Measurements from ENCODE around the gene VAC14.

Gene VAC14

DNA sequence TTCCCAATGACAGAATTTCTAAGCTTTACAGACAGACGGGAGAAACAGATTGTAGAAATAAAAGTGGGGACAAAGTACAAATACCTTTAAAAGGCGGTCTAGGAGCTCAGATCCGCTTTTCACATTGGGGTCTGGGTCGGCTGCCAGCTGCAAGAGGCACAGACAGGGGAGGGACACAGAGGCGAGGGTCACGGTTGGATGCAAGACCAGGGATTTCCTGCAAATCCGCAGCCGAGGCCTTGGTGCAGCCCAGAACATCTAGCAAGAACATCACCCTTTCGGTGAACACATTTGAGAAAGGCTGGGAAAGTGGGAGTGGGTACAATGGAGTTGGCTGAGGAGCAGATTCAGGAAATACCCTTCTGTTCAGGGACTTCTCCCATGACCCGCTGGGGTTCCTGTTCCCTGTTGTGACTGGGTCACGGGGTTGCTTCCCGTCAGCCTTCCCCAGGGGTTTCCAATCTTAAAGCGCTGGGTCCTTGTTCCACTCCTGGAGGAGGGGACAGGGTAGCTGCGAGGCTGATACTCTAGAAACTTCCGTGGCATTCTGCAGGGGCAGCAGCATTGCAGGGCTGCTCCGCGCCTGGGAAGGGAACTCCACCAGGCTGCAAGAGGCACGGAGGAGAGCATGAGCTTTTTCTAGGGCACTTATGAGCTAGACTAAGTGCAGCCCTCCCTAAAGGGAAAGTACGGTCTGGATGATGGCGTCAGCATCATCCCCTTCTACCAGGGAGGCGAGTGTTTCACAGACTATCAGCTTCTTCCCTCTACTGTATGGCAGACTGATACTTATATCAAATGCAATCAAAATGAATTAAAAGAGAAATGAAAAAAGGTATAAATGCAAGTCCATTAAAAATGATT is 16.0 kb downstream of the VAC14 start:
- DNase-seq = no peak

DNA sequence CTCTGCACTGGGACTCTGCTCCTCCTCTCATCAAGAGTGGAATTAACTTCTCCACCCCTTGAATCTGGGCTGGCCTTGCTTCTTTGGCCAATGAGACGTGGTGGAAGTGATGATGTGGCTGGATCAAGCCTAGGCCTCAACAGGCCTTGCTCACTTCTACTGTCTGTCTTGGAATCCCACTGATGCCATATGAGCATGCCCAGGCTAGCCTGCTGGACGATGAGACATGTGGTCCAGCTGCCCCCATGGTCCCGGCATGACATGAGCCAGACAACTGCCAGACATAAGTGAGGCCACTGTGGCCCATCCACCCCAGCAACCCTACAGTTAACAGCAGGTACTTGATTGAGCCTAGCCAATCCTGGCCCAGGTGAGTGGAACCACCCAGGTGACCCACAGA is 18.7 kb downstream of the VAC14 start:
- no peak for DNase-seq

DNA sequence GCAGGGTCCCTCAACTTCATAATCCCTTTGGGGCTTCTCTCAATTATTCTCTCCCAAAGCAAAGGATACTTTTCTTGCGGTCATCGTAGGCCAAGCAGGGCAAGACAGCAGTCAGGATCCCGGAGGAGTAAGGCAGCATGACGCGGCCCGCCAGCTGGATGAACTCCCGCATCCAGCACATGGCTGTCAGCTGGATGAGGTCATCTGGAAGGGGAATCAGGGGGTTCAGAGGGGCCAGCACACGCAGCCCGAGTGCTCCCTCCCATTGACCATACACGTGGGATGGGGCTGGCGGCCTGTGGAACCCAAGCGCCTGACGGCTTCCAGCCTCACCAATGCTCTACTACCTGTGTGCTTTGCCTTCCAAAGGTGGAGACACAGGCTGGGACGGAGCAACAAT is 19.2 kb downstream of the VAC14 start:
- no peak for DNase-seq

DNA sequence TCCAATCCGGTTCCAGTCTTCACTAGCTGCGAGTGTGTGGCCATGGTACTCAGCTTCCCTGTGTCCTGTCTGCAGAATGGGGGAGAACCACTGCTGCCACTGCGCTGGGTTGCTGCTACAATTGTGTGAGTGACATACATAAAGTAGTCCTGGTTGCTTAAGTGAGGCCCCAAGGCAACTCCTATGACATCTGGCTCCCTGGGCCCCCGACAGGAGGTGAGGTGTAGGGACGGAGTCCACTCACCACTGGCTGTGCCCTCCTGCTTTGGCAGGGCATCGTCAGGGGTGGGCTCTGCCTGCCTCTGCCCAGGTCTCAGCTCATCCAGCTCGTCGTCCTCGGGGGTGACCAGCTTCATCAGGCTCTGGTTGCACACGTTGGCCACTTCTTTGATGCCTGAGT is 20.4 kb downstream of the VAC14 start:
- DNase-seq = no peak

DNA sequence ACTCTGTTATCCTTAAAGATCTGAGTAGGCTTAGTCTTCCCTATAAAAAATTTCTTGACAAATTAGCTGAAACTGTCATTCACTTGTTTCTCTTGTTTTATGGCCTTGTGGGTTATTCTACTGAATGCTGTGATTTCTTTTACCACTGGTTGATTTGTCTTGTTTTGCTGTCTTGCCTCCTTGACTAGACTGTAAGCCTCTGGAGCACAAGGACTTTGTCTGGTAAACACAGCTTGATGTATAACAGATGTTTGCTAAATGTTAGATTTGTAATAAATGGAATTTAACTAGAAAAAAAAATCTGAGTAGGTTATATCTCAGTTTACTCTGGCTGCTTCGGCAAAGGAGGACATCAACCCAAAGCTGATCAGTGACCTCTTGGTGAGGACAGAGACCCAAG is 21.6 kb downstream of the VAC14 start:
- no peak for DNase-seq

DNA sequence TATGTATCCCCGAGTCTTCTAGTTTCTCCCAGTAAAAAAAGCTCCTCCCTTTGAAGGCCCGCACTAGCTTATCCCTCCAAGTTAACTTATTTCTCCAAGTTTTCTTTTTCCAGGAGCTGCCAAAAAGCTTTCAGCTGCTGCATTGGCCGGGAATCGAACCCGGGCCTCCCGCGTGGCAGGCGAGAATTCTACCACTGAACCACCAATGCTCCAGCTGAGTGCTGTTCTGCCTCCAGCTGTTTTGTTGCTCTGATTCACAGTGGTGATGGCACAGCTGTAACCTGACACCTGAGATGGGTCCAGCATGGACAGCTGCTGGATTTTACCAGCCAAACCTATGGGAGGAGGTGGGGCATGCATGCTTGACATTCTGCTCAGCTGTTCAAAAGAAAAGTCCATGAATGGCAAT is 22.1 kb downstream of the VAC14 start:
- DNase-seq = peak; percentile 69

DNA sequence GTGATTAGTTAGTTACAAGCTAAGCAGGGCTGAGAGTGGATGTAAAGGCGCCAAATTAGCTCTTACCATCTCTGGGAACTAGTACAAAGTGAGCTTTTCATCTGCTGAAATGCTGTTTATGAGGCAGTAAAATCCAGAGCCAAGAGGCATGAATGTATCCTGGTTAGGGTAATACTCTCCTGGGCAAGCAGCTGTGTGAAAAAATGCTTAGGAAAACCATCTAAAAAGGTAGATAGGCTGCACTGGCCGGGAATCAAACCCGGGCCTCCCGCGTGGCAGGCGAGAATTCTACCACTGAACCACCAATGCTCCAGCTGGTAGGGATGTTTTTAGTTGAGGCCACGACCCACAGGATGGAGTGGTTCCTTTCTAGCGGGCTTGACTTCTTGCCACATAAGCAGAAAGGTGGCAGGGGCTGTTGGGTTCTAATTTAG is 23.0 kb downstream of the VAC14 start:
- no peak for DNase-seq

DNA sequence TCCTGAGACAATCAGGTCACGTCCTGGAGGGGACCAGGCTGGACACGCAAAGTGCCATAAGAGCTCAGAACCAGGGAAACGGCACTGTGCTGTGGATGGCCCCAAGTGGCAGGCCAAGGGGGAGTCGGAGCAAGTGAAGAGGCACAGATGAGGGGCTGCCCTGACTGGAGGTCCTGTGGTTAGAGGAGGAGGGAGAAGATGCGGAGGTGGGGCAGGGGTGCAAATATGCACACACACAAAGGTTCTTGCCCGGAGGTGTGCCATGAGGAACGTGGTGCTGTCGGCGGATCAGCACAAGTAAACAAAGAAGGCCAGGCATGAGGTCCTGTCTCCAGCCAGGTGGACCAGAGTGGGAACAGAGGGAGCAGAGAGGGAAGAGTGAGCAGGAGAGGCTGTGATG is 23.5 kb downstream of the VAC14 start:
- no peak for DNase-seq

DNA sequence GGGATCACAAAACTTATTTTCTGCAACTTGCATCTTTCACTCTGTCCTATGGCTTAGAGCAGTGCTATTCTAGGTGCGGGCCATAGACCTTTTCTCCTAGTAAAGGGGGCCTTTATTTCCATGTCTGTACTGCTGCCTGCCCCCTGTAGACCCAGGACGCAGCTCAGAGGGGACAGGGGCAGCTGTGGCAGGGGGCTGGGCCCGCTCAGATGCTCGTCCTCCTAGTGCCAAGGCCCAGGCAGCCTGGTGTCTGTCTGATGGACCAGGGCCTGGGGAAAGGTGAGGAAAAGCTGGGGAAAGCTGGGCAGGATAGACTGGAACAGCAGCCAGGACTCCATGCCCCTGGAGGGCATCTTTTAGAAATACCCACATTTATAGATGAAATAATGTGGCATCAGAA is 25.6 kb downstream of the VAC14 start:
- DNase-seq = no peak

DNA sequence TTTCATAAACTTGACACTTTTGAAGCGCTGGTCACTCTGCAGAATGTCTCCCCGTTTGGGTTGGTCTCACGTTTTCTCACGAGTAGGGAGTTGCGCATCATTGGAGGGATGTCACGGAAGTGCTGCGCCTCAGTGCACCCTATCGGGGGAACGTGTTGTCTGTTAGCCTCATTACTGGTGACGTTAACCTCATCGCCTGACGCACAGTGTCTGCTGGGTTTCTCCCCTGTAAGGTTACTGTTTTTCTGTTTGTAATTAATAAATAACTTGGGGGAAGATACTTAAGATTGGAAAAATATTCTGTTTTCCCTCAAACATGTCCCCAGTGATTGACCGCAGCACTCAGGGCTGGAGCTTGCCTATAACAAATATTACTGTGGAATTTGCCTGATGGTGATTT is 26.7 kb downstream of the VAC14 start:
- no peak for DNase-seq

DNA sequence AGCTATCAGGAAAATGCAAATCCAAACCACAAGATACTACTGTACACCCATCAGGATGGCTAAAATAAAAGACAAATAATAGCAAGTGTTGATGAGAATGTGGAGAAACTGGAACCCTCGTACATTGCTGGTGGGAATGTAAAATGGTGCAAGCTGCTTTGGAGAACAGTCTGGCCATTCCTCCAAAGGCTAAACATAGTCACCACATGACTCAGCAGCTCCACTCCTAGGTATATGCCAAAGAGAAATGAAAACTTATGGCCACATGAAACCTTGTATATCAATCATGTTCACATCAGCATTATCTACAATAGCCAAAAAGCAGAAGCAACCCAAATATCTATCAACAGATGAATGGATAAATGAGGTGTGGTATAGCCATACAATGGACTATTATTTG is 28.5 kb downstream of the VAC14 start:
- no peak for DNase-seq

DNA sequence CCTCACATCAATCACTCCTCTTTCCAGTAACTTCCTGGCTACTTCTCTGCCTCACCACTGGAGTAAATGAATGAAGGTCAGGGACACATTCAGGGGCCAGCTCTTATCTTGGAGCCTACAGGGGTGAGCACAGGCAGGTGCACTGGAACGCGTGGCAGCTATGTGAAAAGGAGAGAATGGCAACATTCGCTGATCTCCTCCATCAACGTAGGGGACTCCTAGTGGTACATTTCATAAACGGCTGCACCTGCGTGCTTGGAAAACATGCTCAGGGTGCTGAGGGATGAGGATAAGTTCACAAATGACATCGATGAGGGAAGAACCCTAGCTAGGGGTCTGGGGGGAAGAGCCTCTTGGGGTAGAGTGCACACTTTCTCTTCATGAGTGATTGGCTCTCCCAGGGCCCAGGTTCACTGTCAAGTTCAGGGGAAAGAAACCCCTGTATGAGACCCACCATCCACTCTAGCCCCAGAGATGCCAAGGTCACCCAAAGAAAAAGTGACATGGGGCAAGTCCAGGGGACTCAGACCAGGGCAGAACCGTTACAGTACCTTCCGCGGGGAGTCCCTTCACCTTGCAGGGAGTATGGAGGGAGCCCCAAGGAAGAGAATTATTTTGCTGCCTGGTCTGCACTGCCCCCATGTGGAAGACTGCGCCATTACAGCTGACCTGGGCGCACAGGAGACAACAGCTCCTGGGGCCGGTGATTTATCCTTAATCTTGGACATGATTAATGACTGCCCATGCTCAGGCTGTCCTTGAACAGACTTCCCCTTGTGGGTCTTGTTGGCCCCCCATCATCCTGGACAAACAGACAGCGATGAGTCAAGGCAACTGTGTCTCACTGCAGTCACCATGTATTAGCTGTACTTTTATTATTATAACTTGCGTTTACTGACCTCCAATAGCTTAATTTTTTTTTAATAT is 30.1 kb downstream of the VAC14 start:
- DNase-seq = no peak

DNA sequence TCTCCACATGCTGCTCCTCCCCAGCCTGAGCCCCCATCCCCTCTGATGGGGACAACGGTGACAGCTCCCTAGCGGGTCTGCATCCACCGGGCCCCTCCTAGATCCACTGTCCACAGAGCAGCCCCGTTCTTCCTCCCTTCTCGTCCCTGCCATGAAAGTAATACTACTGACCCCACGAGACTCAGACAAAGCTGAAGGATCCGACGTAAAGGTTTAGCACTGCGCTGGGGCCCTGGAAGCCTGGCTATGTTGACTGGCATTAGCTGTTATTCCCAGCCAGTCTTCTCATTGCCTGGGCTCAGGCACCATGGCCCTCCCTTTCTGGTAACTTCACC is 30.7 kb downstream of the VAC14 start:
- no peak for DNase-seq

DNA sequence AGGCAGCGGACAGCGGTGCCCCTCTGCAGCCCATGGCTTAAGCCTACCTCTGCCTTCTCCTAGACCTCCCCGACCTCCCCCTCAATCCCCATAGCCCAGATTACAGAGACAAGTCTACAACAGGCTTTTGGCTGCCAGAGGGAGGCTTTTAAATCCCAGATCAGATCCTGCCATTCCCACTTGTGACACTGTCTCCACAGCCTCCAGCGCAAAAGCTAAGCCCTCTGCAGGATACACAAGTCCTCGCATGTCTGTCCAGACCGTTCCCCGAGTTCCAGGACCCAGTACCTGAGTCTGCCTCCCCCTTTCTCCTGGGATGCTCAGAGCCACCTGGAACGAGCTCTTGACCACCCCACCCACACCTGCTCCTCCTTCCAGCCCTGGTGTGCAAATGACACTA is 31.2 kb downstream of the VAC14 start:
- no peak for DNase-seq

DNA sequence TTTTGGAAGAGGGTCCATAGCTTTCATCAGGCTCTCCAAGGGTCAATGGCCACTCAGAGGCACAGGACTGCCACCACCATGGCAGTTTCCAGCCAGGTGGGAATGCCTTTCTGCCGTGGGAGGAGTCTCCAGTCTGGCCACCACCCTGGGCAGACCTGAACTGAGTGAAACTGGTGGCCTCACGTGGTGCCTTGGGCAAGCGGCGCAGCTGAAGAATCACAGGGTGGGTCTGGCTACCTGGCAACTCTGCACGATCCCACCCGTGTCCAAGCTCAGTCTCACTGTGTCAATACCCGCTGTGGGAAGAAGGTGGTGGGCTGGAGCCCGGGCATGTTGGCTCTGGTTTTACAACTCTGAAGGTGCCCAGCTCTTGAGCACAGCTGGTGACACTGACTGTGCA is 31.8 kb downstream of the VAC14 start:
- no peak for DNase-seq

DNA sequence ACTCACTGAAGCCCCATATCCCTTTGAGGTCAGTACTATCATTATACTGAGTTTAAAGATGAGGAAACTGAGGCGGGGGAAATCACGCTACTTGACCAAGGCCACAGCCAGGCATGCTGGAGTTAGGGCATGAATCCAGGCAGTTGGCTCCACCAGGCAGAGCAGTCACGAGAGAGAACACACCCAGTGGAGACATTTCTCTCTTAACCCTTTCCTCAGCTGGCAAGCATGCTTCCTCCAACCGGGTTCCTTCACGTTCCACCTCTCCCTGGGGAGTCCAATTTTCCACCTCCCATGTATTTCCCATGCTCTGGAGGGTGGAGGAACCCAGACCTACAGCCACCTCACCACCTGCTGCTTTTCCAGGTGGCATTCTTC is 32.8 kb downstream of the VAC14 start:
- DNase-seq = no peak

DNA sequence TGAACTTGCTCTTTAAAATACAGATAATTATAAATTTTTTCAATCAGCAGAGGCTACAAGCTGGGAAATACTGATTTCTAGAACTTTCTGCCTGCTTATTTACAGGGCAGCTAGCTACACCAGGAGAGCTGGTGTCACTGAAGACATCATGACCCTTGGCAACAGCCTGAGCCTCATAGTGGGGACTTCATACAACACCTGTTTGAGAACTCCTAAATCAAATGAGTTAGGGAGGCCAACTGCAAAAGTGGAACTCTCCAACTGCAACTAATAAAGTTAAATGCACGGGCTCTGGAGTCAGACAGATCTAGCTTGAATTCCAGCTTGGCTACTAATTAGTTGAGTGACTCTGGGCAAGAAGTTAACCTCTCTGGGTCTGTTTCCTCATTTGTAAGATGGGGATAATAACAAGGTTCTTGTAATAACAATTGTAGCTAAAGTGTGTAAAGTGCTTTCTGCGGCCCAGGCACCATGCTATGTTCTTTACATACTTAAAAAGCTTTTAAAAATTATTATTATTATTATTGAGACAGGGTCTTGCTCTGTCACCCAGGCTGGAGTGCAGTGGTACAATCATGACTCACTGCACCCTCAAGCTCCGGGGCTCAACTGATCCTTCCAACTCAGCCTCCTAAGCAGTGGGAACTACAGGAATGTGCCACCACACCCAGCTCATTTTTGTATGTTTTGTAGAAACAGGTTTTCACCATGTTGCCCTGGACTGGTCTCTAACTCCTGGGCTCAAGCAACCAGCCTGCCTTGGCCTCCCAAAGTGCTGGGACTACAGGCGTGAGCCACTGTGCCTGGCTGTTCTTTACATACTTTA is 33.4 kb downstream of the VAC14 start:
- no peak for DNase-seq

DNA sequence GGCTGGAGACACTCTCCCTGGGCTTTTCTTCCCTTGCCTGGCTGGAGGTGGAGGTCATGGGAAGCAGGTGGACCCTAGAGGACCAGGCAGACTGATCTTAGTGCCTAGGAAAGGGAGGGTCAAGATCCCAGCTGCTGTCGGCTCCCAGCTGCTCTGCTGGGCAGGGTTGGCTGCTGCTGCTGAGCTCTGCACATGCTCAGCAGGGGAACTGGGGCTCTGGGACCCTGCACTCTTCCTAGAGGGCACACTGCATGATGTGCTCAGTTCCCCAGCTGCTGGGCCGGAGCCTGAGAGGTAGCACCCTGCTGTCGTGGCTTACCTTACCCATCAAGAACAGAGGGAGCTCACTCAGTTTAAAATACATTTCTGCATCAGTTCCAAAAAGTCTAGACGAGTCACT is 34.3 kb downstream of the VAC14 start:
- no peak for DNase-seq

DNA sequence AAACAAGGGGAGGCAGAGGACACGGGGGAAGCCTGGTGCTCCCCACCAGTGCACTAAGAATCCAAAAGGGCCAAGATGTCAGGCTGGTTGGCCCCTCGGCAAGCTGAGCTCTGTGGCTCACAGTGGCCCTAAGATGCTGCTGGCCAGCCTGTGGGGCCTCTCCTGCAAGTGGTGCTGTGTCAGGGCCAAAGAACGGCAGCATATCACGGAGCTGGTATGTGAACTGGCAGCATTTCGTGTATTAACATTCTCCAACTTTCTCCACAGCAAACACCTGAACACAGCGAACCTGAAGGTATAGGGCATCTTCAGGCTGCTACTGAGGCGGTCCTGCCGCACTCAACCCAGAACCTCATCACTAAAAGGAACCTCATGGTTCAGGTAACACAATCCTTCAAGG is 34.8 kb downstream of the VAC14 start:
- no peak for DNase-seq

DNA sequence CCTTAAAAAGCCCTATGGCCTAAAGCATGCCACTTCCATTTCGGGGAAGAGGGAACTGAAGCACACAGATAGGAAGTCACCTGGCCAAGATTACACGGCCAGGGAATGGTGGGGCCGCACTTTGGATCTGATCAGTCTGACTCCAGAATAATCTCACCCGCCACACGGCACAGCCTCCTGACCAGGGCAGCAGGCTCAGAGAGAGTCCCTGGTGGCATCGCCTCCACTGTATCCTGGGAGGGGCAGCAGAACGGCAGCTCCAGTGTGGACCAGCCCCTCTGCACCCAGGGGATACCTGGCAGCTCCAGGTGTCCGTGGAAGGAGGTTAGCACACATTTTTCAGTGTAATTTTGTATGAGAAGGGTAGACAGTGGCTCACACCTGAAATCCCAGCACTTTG is 35.5 kb downstream of the VAC14 start:
- no peak for DNase-seq

DNA sequence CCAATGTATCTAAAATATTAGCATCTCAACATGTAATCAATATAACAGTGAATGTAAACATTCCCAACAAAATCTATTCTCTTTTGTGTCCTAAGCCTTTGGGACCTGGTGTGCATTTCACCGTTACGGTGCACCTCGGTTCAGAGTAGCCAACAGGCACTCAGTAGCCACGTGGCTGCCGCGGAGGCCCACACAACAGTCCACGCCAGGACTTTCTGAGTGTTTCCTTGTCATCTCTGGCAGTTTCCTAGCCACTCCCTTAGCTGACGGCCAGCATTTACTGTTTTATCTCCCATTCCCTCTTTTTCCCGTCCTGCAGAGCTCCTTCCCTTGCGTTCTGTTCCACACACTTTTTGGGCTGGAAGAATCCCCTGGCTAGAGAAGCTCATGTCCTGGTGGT is 36.3 kb downstream of the VAC14 start:
- no peak for DNase-seq

DNA sequence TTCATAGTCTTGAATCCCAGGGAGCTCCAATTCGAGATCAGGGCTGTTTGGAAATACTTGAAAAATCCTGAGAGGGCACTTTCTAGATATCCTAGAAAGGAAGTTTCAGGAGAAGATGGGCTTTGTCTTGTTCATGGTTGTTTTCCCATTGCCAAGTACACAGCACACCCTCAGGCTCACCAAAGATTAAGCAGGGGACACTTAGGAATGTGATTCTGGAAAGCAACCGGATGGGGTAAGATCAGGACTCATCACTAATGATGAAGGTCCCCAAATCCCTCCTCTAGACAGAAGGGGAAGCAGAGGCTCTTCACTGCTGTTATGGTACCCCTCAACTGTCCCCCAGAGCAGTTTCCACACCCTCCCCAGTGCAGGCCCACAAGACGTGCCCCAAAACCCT is 40.7 kb downstream of the VAC14 start:
- DNase-seq = no peak

DNA sequence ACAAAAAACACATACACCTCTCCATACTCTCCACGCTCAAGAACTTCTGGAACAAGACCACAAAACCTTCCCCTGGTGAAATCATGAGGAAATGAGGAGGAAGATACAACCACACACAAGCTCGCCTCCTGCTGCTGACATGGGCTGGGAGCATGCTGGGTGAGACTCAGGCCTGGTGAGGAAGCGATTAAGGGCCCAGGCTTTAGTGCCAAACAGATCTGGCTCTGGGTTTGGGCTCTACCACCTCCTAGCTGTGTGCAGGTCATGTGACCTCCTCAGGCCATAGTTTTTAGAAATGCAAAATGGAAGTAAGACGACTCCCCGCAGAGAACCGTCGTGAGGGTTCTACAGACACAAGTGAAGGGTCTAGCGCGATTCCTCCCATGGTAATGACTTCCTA is 41.3 kb downstream of the VAC14 start:
- DNase-seq = no peak
